K562 (cell line): Measurements from ENCODE around the gene AREL1. TPM values are rescaled to one million over a fixed set of nuclear protein-coding genes. Genes with fewer than 3 reads are reported as not detected.

Experiments
- ARID1B ChIP-seq: fragments of 450-650 bp; IDR thresholded peaks from 2 replicates; pipeline ENCODE4 v1.6.1; 2016; ENCODE audit warnings: antibody characterized with exemption, mild to moderate bottlenecking, inconsistent platforms
- ATF6 ChIP-seq: sonication (generic); formaldehyde crosslinking; IDR thresholded peaks from 2 replicates; pipeline ENCODE4 v1.4.0; 2020; ENCODE audit warnings: mild to moderate bottlenecking, missing genetic modification reagents
- CBFA2T2 ChIP-seq: fragments of 450-650 bp; conservative IDR thresholded peaks from 2 replicates; pipeline ENCODE4 v1.6.1; 2017; ENCODE audit warnings: mild to moderate bottlenecking
- DIDO1 ChIP-seq: fragments of 450-650 bp; IDR thresholded peaks from 2 replicates; pipeline ENCODE4 v1.6.1; 2016; ENCODE audit warnings: low read depth, missing biosample characterization, missing genetic modification characterization
- ETS2 ChIP-seq: IDR thresholded peaks from 2 replicates; pipeline ENCODE4 v1.6.1; 2016; ENCODE audit warnings: borderline replicate concordance, missing genetic modification characterization, mild to moderate bottlenecking, moderate library complexity, missing compliant biosample characterization; ENCODE audit not compliant: poor library complexity, severe bottlenecking
- GMEB1 ChIP-seq: fragments of 250-450 bp; sonication (Bioruptor Pico); IDR thresholded peaks from 2 replicates; pipeline ENCODE4 v1.4.0; 2020; ENCODE audit warnings: mild to moderate bottlenecking
- GTF2E2 ChIP-seq: fragments of 200-800 bp; sonication (Bioruptor generic); IDR thresholded peaks from 2 replicates; pipeline ENCODE4 v1.6.1; 2016; ENCODE audit warnings: missing genetic modification characterization, missing compliant biosample characterization
- MYBL2 ChIP-seq, 2 experiments: fragments of 450-650 bp in 1 of 2; sonication (generic) in 1 of 2; formaldehyde crosslinking in 1 of 2; IDR thresholded peaks; 2 replicates each; pipeline versions ENCODE4 v1.6.1 to v1.8.1; 2017 to 2022; ENCODE audit warnings: borderline replicate concordance in 1 of 2, inconsistent platforms in 1 of 2, low read depth in 1 of 2, mild to moderate bottlenecking in 1 of 2, missing genetic modification reagents in 1 of 2, moderate library complexity in 1 of 2
- MYNN ChIP-seq, 2 experiments: sonication (generic); formaldehyde crosslinking in 1 of 2; IDR thresholded peaks; 2 replicates each; pipeline versions ENCODE4 v1.5.0 to v1.6.1; 2016 to 2020; ENCODE audit warnings: antibody characterized with exemption in 1 of 2, missing genetic modification reagents in 1 of 2
- NCOA1 ChIP-seq: fragments of 450-650 bp; IDR thresholded peaks from 2 replicates; pipeline ENCODE4 v1.6.1; 2016; ENCODE audit warnings: low read depth
- PKNOX1 ChIP-seq: fragments of 450-650 bp; IDR thresholded peaks from 2 replicates; pipeline ENCODE4 v1.6.1; 2016
- RUNX1 ChIP-seq: sonication (generic); IDR thresholded peaks from 2 replicates; pipeline ENCODE4 v1.6.1; 2016; ENCODE audit warnings: antibody characterized with exemption, low read depth
- SMARCC2 ChIP-seq: fragments of 450-650 bp; IDR thresholded peaks from 2 replicates; pipeline ENCODE4 v1.6.1; 2017; ENCODE audit warnings: antibody characterized with exemption, moderate library complexity, mild to moderate bottlenecking, low read depth
- SRSF1 ChIP-seq: fragments of 200-400 bp; formaldehyde crosslinking; IDR thresholded peaks from 2 replicates; pipeline ENCODE4 v1.6.1; 2017; ENCODE audit warnings: mild to moderate bottlenecking, low read depth, low read length, moderate library complexity
- TAF15 ChIP-seq: fragments of 200-400 bp; formaldehyde crosslinking; IDR thresholded peaks from 2 replicates; pipeline ENCODE4 v1.6.1; 2017; ENCODE audit warnings: mild to moderate bottlenecking, low read depth, low read length, moderate library complexity
- ZNF274 ChIP-seq: IDR thresholded peaks from 2 replicates; pipeline ENCODE4 v1.6.1; 2011; ENCODE audit warnings: low read depth, mild to moderate bottlenecking, low read length, moderate library complexity, borderline replicate concordance
- ZNF584 ChIP-seq: fragments of 200-800 bp; sonication (Bioruptor generic); IDR thresholded peaks from 2 replicates; pipeline ENCODE4 v1.6.1; 2016; ENCODE audit warnings: low read depth, mild to moderate bottlenecking, missing genetic modification characterization, missing compliant biosample characterization
- ZNF707 ChIP-seq: fragments of 250-450 bp; sonication (Bioruptor Pico); conservative IDR thresholded peaks from 2 replicates; pipeline ENCODE4 v1.8.0; 2022; ENCODE audit warnings: inconsistent platforms, mild to moderate bottlenecking, moderate library complexity
- polyA plus RNA-seq, 8 experiments: library from polyadenylated mRNA; depleted of rRNA in 4 of 8; stranded (reverse) in 5 of 8; unstranded in 3 of 8; fragments of >200 nt; fragmentation: Nextera tagmentation in 2 of 8; fragmentation: Illumina TruSeq in 1 of 8; extraction: Ambion mirVana in 2 of 8; extraction: Trizol in 1 of 8; gene quantifications; 2 replicates each; pipeline versions ENCODE4 v1.2.1 to v1.2.3, GENCODE V29; 2011 to 2014; ENCODE audit warnings: inconsistent platforms in 1 of 8, missing spikeins in 1 of 8
- total RNA-seq, 7 experiments: library from RNA; depleted of rRNA in 6 of 7; stranded (reverse); fragments of >200 nt in 6 of 7; fragmentation: Illumina TruSeq in 2 of 7; extraction: Trizol in 2 of 7; gene quantifications; 2 replicates each; pipeline versions ENCODE4 v1.2.1 to v1.2.3, GENCODE V29; 2011 to 2021; ENCODE audit warnings: low replicate concordance in 1 of 7
- TF ChIP-seq, protein P1 (sequence below): fragments of 250-450 bp; sonication (Bioruptor Pico); IDR thresholded peaks from 2 replicates; pipeline ENCODE4 v1.5.0; 2022; ENCODE audit warnings: mild to moderate bottlenecking
- TF ChIP-seq, protein P2 (sequence below): sonication (generic); formaldehyde crosslinking; IDR thresholded peaks from 2 replicates; pipeline ENCODE4 v1.8.0; 2022; ENCODE audit warnings: mild to moderate bottlenecking, missing genetic modification reagents, borderline replicate concordance

Gene AREL1
- total and polyA plus RNA-seq, 9 of the 15 experiments (the other 6 are each of a cell fraction or from before 2014, with no cell fraction given) = 6.0 to 24.8 (median 16.6) TPM

DNA sequence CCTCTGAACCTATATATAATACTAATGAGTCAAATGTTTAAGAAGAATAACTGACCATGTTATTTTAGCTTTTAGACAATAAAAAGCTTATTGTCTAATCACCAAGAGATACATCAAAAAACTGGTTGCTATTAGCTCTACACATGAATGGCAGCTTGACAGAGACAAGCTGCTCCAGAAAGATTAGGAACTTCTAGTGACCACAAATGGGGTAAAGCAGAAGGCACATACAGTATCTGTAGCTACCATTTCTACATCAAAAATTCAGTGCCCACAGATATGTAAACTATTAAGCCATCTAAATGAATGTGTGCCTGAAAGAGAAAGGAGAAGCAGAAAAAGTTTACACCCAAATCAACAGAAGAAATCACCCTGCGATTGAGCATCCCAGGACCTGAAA is 2.4 kb downstream of the AREL1 start (continued):
- TF ChIP-seq PKNOX1 = peak; percentile 87
- no peak for TF ChIP-seq NCOA1
- TF ChIP-seq, protein P1, sequence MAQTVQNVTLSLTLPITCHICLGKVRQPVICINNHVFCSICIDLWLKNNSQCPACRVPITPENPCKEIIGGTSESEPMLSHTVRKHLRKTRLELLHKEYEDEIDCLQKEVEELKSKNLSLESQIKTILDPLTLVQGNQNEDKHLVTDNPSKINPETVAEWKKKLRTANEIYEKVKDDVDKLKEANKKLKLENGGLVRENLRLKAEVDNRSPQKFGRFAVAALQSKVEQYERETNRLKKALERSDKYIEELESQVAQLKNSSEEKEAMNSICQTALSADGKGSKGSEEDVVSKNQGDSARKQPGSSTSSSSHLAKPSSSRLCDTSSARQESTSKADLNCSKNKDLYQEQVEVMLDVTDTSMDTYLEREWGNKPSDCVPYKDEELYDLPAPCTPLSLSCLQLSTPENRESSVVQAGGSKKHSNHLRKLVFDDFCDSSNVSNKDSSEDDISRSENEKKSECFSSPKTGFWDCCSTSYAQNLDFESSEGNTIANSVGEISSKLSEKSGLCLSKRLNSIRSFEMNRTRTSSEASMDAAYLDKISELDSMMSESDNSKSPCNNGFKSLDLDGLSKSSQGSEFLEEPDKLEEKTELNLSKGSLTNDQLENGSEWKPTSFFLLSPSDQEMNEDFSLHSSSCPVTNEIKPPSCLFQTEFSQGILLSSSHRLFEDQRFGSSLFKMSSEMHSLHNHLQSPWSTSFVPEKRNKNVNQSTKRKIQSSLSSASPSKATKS (CRISPR knock-in tag) = no peak
- no peak for TF ChIP-seq SMARCC2
- TF ChIP-seq GMEB1 = no peak
- TF ChIP-seq, protein P2, sequence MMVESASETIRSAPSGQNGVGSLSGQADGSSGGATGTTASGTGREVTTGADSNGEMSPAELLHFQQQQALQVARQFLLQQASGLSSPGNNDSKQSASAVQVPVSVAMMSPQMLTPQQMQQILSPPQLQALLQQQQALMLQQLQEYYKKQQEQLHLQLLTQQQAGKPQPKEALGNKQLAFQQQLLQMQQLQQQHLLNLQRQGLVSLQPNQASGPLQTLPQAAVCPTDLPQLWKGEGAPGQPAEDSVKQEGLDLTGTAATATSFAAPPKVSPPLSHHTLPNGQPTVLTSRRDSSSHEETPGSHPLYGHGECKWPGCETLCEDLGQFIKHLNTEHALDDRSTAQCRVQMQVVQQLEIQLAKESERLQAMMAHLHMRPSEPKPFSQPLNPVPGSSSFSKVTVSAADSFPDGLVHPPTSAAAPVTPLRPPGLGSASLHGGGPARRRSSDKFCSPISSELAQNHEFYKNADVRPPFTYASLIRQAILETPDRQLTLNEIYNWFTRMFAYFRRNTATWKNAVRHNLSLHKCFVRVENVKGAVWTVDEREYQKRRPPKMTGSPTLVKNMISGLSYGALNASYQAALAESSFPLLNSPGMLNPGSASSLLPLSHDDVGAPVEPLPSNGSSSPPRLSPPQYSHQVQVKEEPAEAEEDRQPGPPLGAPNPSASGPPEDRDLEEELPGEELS (CRISPR knock-in tag) = no peak
- TF ChIP-seq ETS2 (tag) = no peak
- peak; percentile 91 for TF ChIP-seq ARID1B
- no peak for TF ChIP-seq SRSF1
- no peak for TF ChIP-seq RUNX1
- TF ChIP-seq MYNN (IDR thresholded peaks at IDR 0.05) = no peak
- no peak for TF ChIP-seq MYNN (CRISPR knock-in tag; IDR thresholded peaks at IDR 0.05)
- no peak for TF ChIP-seq GTF2E2 (tag)
- TF ChIP-seq ZNF707 = no peak
- no peak for TF ChIP-seq TAF15
- TF ChIP-seq MYBL2 (IDR thresholded peaks at IDR 0.05; ENCODE audit: low read depth) = no peak
- TF ChIP-seq MYBL2 (CRISPR knock-in tag; IDR thresholded peaks at IDR 0.05; ENCODE audit: borderline replicate concordance) = no peak
- TF ChIP-seq CBFA2T2 = peak; percentile 82
- no peak for TF ChIP-seq DIDO1
- TF ChIP-seq ZNF274 = no peak
- no peak for TF ChIP-seq ZNF584 (CRISPR knock-in tag)
- no peak for TF ChIP-seq ATF6
